AG04449 (cell line): ENCODE measurements around the gene PPM1H.

Experiments
- CTCF ChIA-PET: fragments of 350-600 bp; formaldehyde crosslinking; extraction: SDS; loops from one replicate; lab custom pipeline; 2021; ENCODE audit warnings: antibody characterized with exemption; lab: Yijun Ruan, JAX
- POLR2A ChIA-PET: fragments of 400-600, 350-600 bp; formaldehyde crosslinking; extraction: SDS; loops from one replicate; lab custom pipeline; 2020; ENCODE audit warnings: antibody characterized with exemption, inconsistent platforms; lab: Yijun Ruan, JAX
- DNase-seq: peaks from one replicate; pipeline ENCODE4 v3.0.0-alpha.2; 2010; ENCODE audit warnings: low read depth, low spot score
- H3K4me3 ChIP-seq: 2 replicates; pipeline ENCODE4 v1.5.1; 2011; ENCODE audit warnings: low read depth, mild to moderate bottlenecking, control low read depth, low read length
- CTCF ChIP-seq: IDR thresholded peaks from one replicate; pipeline ENCODE4 v1.5.1; 2011; ENCODE audit warnings: mild to moderate bottlenecking, moderate library complexity, low read length, control low read depth, inconsistent platforms; ENCODE audit not compliant: insufficient read depth; ENCODE audit errors: missing control alignments

Gene PPM1H

GRCh38 chr12:62659453-62660295 lies 275.3 kb downstream of the PPM1H start:
- DNase-seq = no peak
- no peak for TF ChIP-seq CTCF
- ChIA-PET POLR2A (no interaction called here), CTCF (interaction anchor here (1.1 kb wide), 1 partner anchor 11 kb away, joined by 5 read pairs; no protein-coding TSS in a partner anchor)
- no peak overlapping the region for H3K4me3 ChIP-seq

- no peak for TF ChIP-seq CTCF
- ChIA-PET POLR2A (no interaction called here), CTCF (no interaction called here)
- H3K4me3 ChIP-seq = no peak overlapping the region
- no peak for DNase-seq
Observed at GRCh38 chr12:62658910-62659309, 276.0 kb downstream of the PPM1H start.

GRCh38 chr12:62657363-62657632 lies 277.7 kb downstream of the PPM1H start:
- TF ChIP-seq CTCF = no peak
- ChIA-PET POLR2A (interaction anchor here (1.1 kb wide), 1 partner anchor 128 kb away, joined by 4 read pairs; no protein-coding TSS in a partner anchor), CTCF (interaction anchor here (0.9 to 1.4 kb wide), 2 partner anchors 10 to 15 kb away, joined by 3 to 4 read pairs; no protein-coding TSS in a partner anchor)
- DNase-seq = no peak
- no peak overlapping the region for H3K4me3 ChIP-seq

GRCh38 chr12:62656591-62657362 lies 278.2 kb downstream of the PPM1H start:
- POLR2A ChIA-PET = interaction anchor here (0.7 to 1.1 kb wide), 2 partner anchors 51 to 129 kb away, joined by 3 to 4 read pairs; no protein-coding TSS in a partner anchor
- CTCF ChIA-PET = interaction anchor here (0.9 to 1.4 kb wide), 2 partner anchors 10 to 14 kb away, joined by 3 to 4 read pairs; no protein-coding TSS in a partner anchor

GRCh38 chr12:62655666-62656151 lies 279.2 kb downstream of the PPM1H start:
- TF ChIP-seq CTCF = no peak
- no peak for DNase-seq
- ChIA-PET CTCF (no interaction called here), POLR2A (no interaction called here)
- H3K4me3 ChIP-seq = no peak overlapping the region

More at GRCh38 chr12:62656591-62657362, 278.2 kb downstream of the PPM1H start:
- TF ChIP-seq CTCF = no peak
- DNase-seq = no peak
- H3K4me3 ChIP-seq = no peak overlapping the region
